Erythroblast (primary cell): ENCODE data around the gene GJA4.

Experiments
- GATA1 ChIP-seq: IDR thresholded peaks from 2 replicates; pipeline ENCODE4 v1.6.1; 2011; ENCODE audit warnings: low read depth, mild to moderate bottlenecking, control low read depth, low read length, moderate library complexity
- POLR2A ChIP-seq: IDR thresholded peaks from 2 replicates; pipeline ENCODE4 v1.6.1; 2011; ENCODE audit warnings: mild to moderate bottlenecking, low read length

- TF ChIP-seq POLR2A: no peak
- TF ChIP-seq GATA1: no peak
Measured at GRCh38 chr1:34749992-34750391, 42.8 kb upstream of the GJA4 start.
